ENCODE results near the gene ELAVL3. TPM values are rescaled to one million over a fixed set of nuclear protein-coding genes. Genes with fewer than 3 reads are reported as not detected.

Gene ELAVL3
- total RNA-seq, 1 donor = not detected

GRCh38 chr19:11401808-11402543, 78.9 kb downstream of the ELAVL3 start:
- no peak for TF ChIP-seq CTCF (IDR thresholded peaks at IDR 0.05; ENCODE audit: insufficient read depth, low read depth, low read length)
- H3K4me3 ChIP-seq (ENCODE audit: low read depth, low read length) = no peak overlapping the region
- DNase-seq (ENCODE audit: low read depth) = no peak

Small RNA genes lying within 50 kb of the gene (small RNA-seq; reads per million reads assigned to genes)
- not detected for gene MIR7974
- not detected for gene RF00019
- not detected for gene RN7SL833P

Other genes with a start within 250 kb of the ELAVL3 start
- not detected in 2 replicates for gene ANGPTL8, start 241.4 kb downstream of the ELAVL3 start, total RNA-seq
- gene DOCK6, start 218.5 kb downstream of the ELAVL3 start, total RNA-seq = 21.2 and 28.7 TPM in 2 replicates
- not detected in 2 replicates for gene TSPAN16, start 184.9 kb downstream of the ELAVL3 start, total RNA-seq
- 8.7 and 9.1 TPM in 2 replicates for gene RAB3D, start 141.4 kb downstream of the ELAVL3 start, total RNA-seq
- gene TMEM205, start 134.8 kb downstream of the ELAVL3 start, total RNA-seq = 96.7 and 121 TPM in 2 replicates
- gene CCDC159, start 134.5 kb downstream of the ELAVL3 start, total RNA-seq = 6.0 and 6.4 TPM in 2 replicates
- gene PLPPR2, start 125.6 kb downstream of the ELAVL3 start, total RNA-seq = 16.8 and 20.6 TPM in 2 replicates
- gene SWSAP1, start 106.4 kb downstream of the ELAVL3 start, total RNA-seq = 0.86 and 1.3 TPM in 2 replicates
- gene EPOR, start 96.7 kb downstream of the ELAVL3 start, total RNA-seq = 5.6 and 6.8 TPM in 2 replicates
- 0.32 and 1.3 TPM in 2 replicates for gene RGL3, start 61.7 kb downstream of the ELAVL3 start, total RNA-seq
- under 0.01 and 0.43 TPM in 2 replicates for gene ODAD3, start 45.9 kb downstream of the ELAVL3 start, total RNA-seq
- 85.5 and 93.1 TPM in 2 replicates for gene PRKCSH, start 45.4 kb downstream of the ELAVL3 start, total RNA-seq
- gene ZNF653, start 24.8 kb upstream of the ELAVL3 start, total RNA-seq = 3.9 and 4.7 TPM in 2 replicates
- 22.9 and 27.4 TPM in 2 replicates for gene ECSIT, start 48.1 kb upstream of the ELAVL3 start, total RNA-seq
- gene CNN1, start 57.8 kb upstream of the ELAVL3 start, total RNA-seq = 61.3 and 148 TPM in 2 replicates
- 31.1 and 36.7 TPM in 2 replicates for gene ELOF1, start 78.2 kb upstream of the ELAVL3 start, total RNA-seq
- gene ACP5, start 96.6 kb upstream of the ELAVL3 start, total RNA-seq = 0.43 and 2.3 TPM in 2 replicates
- 16.8 and 19.0 TPM in 2 replicates for gene ZNF627, start 116.4 kb upstream of the ELAVL3 start, total RNA-seq